ENCODE results near the gene TYK2. TPM values are rescaled to one million over a fixed set of nuclear protein-coding genes. Genes with fewer than 3 reads are reported as not detected.

TYK2 gene
- total and polyA plus RNA-seq, 2 of the 13 experiments (the other 11 are each of a cell fraction or from before 2014, with no cell fraction given) = 38.8 to 60.1 TPM

- TF ChIP-seq GATAD1 (CRISPR knock-in tag; IDR thresholded peaks at IDR 0.05) (peak; percentile 90), MTERF4 (CRISPR knock-in tag; IDR thresholded peaks at IDR 0.05) (no peak; the same call in 1 of the 2 replicates), RFX1 (IDR thresholded peaks at IDR 0.05) (peak; percentile 92), HNRNPK (IDR thresholded peaks at IDR 0.05; ENCODE audit: low read depth, low read length, poor library complexity, severe bottlenecking) (peak; percentile 36), ZSCAN31 (CRISPR knock-in tag; IDR thresholded peaks at IDR 0.05; ENCODE audit: low read depth) (no peak; the same call in 1 of the 2 replicates), ISX (CRISPR knock-in tag; conservative IDR thresholded peaks at IDR 0.05) (no peak), ZNF18 (CRISPR knock-in tag; IDR thresholded peaks at IDR 0.05; ENCODE audit: insufficient replicate concordance) (no peak), PREB (CRISPR knock-in tag; IDR thresholded peaks at IDR 0.05) (no peak), ZHX1 (CRISPR knock-in tag; IDR thresholded peaks at IDR 0.05; ENCODE audit: low read depth) (peak; percentile 52; the same call in 1 of the 2 replicates), ZBTB20 (CRISPR knock-in tag; IDR thresholded peaks at IDR 0.05; ENCODE audit: borderline replicate concordance, low read depth) (0 out of 2 replicates have a peak, but pooled peaks have one; percentile 20), KDM5B (CRISPR knock-in tag; IDR thresholded peaks at IDR 0.05; ENCODE audit: borderline replicate concordance) (peak; percentile 47; the same call in 1 of the 2 replicates), IRF9 (CRISPR knock-in tag; IDR thresholded peaks at IDR 0.05; ENCODE audit: borderline replicate concordance) (peak; percentile 27), NFKB2 (CRISPR knock-in tag; IDR thresholded peaks at IDR 0.05; ENCODE audit: borderline replicate concordance) (peak; percentile 83; the same call in 1 of the 2 replicates), SNAPC4 (CRISPR knock-in tag; IDR thresholded peaks at IDR 0.05) (no peak)
Observed at GRCh38 chr19:10403137-10404021, 23.0 kb upstream of the TYK2 start, which contains the start of gene CDC37 (continued).
